ENCODE results near the gene SLC44A1. TPM values are rescaled to one million over a fixed set of nuclear protein-coding genes. Genes with fewer than 3 reads are reported as not detected.

Gene SLC44A1
- total and polyA plus RNA-seq, 2 of the 13 experiments (the other 11 are each of a cell fraction or from before 2014, with no cell fraction given) = 21.4 to 40.8 TPM

GRCh38 chr9:105291422-105291859 is 47.0 kb downstream of the SLC44A1 start (continued):
- TF ChIP-seq, protein P1, sequence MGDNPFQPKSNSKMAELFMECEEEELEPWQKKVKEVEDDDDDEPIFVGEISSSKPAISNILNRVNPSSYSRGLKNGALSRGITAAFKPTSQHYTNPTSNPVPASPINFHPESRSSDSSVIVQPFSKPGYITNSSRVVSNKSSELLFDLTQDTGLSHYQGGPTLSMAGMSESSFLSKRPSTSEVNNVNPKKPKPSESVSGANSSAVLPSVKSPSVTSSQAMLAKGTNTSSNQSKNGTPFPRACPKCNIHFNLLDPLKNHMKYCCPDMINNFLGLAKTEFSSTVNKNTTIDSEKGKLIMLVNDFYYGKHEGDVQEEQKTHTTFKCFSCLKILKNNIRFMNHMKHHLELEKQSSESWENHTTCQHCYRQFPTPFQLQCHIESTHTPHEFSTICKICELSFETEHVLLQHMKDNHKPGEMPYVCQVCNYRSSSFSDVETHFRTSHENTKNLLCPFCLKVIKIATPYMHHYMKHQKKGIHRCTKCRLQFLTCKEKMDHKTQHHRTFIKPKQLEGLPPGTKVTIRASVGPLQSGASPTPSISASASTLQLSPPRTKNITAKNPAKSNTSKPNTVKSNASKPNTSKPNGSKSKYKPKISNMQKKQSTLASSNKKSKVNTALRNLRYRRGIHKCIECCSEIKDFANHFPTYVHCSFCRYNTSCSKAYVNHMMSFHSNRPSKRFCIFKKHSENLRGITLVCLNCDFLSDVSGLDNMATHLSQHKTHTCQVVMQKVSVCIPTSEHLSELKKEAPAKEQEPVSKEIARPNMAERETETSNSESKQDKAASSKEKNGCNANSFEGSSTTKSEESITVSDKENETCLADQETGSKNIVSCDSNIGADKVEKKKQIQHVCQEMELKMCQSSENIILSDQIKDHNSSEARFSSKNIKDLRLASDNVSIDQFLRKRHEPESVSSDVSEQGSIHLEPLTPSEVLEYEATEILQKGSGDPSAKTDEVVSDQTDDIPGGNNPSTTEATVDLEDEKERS (CRISPR knock-in tag; IDR thresholded peaks at IDR 0.05) = peak; percentile 61; the same call in 1 of the 2 replicates
- no peak for TF ChIP-seq REXO4 (CRISPR knock-in tag; IDR thresholded peaks at IDR 0.05; ENCODE audit: borderline replicate concordance)
- no peak for TF ChIP-seq PRPF4 (IDR thresholded peaks at IDR 0.05; ENCODE audit: low read depth, low read length, poor library complexity, severe bottlenecking)
- TF ChIP-seq HDAC2 (CRISPR knock-in tag; IDR thresholded peaks at IDR 0.05) = peak; percentile 95
- peak; percentile 44; the same call in 1 of the 2 replicates for TF ChIP-seq MIER2 (CRISPR knock-in tag; IDR thresholded peaks at IDR 0.05)
- TF ChIP-seq MEF2D (CRISPR knock-in tag; IDR thresholded peaks at IDR 0.05) = peak; percentile 89
- TF ChIP-seq TCF7L2 (IDR thresholded peaks at IDR 0.05; ENCODE audit: low read depth, low read length) = no peak
- TF ChIP-seq ETV5 (CRISPR knock-in tag; IDR thresholded peaks at IDR 0.05; ENCODE audit: borderline replicate concordance) = peak; percentile 97
- TF ChIP-seq, protein P2, sequence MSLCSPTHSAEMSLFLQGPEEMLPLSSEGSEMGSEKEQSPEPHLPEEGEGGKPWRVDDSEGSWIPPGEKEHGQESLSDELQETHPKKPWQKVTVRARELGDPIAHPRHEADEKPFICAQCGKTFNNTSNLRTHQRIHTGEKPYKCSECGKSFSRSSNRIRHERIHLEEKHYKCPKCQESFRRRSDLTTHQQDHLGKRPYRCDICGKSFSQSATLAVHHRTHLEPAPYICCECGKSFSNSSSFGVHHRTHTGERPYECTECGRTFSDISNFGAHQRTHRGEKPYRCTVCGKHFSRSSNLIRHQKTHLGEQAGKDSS (CRISPR knock-in tag; IDR thresholded peaks at IDR 0.05; ENCODE audit: borderline replicate concordance, low read depth) = no peak
- TF ChIP-seq, protein P3, sequence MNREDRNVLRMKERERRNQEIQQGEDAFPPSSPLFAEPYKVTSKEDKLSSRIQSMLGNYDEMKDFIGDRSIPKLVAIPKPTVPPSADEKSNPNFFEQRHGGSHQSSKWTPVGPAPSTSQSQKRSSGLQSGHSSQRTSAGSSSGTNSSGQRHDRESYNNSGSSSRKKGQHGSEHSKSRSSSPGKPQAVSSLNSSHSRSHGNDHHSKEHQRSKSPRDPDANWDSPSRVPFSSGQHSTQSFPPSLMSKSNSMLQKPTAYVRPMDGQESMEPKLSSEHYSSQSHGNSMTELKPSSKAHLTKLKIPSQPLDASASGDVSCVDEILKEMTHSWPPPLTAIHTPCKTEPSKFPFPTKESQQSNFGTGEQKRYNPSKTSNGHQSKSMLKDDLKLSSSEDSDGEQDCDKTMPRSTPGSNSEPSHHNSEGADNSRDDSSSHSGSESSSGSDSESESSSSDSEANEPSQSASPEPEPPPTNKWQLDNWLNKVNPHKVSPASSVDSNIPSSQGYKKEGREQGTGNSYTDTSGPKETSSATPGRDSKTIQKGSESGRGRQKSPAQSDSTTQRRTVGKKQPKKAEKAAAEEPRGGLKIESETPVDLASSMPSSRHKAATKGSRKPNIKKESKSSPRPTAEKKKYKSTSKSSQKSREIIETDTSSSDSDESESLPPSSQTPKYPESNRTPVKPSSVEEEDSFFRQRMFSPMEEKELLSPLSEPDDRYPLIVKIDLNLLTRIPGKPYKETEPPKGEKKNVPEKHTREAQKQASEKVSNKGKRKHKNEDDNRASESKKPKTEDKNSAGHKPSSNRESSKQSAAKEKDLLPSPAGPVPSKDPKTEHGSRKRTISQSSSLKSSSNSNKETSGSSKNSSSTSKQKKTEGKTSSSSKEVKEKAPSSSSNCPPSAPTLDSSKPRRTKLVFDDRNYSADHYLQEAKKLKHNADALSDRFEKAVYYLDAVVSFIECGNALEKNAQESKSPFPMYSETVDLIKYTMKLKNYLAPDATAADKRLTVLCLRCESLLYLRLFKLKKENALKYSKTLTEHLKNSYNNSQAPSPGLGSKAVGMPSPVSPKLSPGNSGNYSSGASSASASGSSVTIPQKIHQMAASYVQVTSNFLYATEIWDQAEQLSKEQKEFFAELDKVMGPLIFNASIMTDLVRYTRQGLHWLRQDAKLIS (CRISPR knock-in tag; IDR thresholded peaks at IDR 0.05) = no peak
- peak; percentile 71; the same call in 1 of the 2 replicates for TF ChIP-seq PITX1 (CRISPR knock-in tag; IDR thresholded peaks at IDR 0.05)
- TF ChIP-seq SIX1 (CRISPR knock-in tag; IDR thresholded peaks at IDR 0.05; ENCODE audit: borderline replicate concordance) = peak; percentile 65
- TF ChIP-seq ARID3A (IDR thresholded peaks at IDR 0.05; ENCODE audit: low read depth, low read length) = peak; percentile 35; the same call in 1 of the 2 replicates
- TF ChIP-seq, protein P4, sequence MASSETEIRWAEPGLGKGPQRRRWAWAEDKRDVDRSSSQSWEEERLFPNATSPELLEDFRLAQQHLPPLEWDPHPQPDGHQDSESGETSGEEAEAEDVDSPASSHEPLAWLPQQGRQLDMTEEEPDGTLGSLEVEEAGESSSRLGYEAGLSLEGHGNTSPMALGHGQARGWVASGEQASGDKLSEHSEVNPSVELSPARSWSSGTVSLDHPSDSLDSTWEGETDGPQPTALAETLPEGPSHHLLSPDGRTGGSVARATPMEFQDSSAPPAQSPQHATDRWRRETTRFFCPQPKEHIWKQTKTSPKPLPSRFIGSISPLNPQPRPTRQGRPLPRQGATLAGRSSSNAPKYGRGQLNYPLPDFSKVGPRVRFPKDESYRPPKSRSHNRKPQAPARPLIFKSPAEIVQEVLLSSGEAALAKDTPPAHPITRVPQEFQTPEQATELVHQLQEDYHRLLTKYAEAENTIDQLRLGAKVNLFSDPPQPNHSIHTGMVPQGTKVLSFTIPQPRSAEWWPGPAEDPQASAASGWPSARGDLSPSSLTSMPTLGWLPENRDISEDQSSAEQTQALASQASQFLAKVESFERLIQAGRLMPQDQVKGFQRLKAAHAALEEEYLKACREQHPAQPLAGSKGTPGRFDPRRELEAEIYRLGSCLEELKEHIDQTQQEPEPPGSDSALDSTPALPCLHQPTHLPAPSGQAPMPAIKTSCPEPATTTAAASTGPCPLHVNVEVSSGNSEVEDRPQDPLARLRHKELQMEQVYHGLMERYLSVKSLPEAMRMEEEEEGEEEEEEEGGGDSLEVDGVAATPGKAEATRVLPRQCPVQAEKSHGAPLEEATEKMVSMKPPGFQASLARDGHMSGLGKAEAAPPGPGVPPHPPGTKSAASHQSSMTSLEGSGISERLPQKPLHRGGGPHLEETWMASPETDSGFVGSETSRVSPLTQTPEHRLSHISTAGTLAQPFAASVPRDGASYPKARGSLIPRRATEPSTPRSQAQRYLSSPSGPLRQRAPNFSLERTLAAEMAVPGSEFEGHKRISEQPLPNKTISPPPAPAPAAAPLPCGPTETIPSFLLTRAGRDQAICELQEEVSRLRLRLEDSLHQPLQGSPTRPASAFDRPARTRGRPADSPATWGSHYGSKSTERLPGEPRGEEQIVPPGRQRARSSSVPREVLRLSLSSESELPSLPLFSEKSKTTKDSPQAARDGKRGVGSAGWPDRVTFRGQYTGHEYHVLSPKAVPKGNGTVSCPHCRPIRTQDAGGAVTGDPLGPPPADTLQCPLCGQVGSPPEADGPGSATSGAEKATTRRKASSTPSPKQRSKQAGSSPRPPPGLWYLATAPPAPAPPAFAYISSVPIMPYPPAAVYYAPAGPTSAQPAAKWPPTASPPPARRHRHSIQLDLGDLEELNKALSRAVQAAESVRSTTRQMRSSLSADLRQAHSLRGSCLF (CRISPR knock-in tag; IDR thresholded peaks at IDR 0.05; ENCODE audit: borderline replicate concordance) = no peak
- no peak for TF ChIP-seq RAD51 (IDR thresholded peaks at IDR 0.05; ENCODE audit: borderline replicate concordance)
